ENCODE measurements around the gene ORMDL2.
"Not testable (repeated sequence)": the region's sequence is repeated elsewhere in the genome, so short reads cannot be mapped to it uniquely, and the experiment has no call there.

Gene ORMDL2

GRCh38 chr12:55865327-55865726 is 47.5 kb downstream of the ORMDL2 start:
- Histone ChIP-seq H2AFZ (no peak overlapping the region), H3K4me1 (no peaks in the 10 kb centered on the region), H3K79me2 (no peaks in the 10 kb centered on the region), H3K27me3 (ENCODE audit: control insufficient read depth, insufficient read depth, low read length) (no peaks in the 10 kb centered on the region), H3K27ac (no peak overlapping the region), H3K4me3 (ENCODE audit: low read depth, low read length) (no peak overlapping the region), H3K36me3 (ENCODE audit: control insufficient read depth, insufficient read depth, low read length) (no peaks in the 10 kb centered on the region), H3K9ac (no peak overlapping the region), H3K9me3 (ENCODE audit: control insufficient read depth, low read length) (no peaks in the 10 kb centered on the region), H3K4me2 (ENCODE audit: low read length) (no peak overlapping the region)
- TF ChIP-seq CTCF (IDR thresholded peaks at IDR 0.05), result no peak

GRCh38 chr12:55866454-55867004 is 48.7 kb downstream of the ORMDL2 start:
- H3K4me2 ChIP-seq (ENCODE audit: low read length); H3K4me1 ChIP-seq; H3K9me3 ChIP-seq (ENCODE audit: control insufficient read depth, low read length); H3K36me3 ChIP-seq (ENCODE audit: control insufficient read depth, insufficient read depth, low read length); H3K27ac ChIP-seq; H3K79me2 ChIP-seq; H2AFZ ChIP-seq; H3K9ac ChIP-seq; H3K4me3 ChIP-seq (ENCODE audit: low read depth, low read length); H3K27me3 ChIP-seq (ENCODE audit: control insufficient read depth, insufficient read depth, low read length): not testable (repeated sequence)
